ENCODE data around the gene CTTNBP2. TPM values are rescaled to one million over a fixed set of nuclear protein-coding genes. Genes with fewer than 3 reads are reported as not detected.

CTTNBP2 gene
- total RNA-seq, 1 experiment from 2014 or later: 0.16 TPM

DNA sequence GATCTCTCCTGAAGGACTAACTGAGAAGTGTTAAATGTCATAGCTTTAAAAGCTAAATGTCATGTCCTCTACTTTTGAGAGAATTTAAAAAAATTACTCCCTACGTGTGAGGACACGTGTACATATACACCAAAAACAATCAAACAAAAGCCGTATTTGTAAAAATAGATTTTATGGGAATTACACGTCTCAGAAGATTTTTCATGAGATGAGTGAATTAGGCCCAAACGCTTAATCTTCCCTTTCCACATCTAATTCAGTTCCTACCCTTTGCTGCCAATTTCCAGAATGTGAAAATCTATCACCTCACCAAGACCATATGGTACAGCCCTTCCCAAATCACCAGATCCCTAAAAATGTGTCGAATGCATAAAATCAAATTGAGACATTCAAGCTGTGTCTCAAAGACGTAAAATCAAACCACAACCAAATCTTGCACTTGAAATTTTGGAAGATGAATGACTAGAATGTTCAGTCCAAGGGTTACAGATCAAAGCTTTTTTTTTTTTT is 1.0 kb upstream of the CTTNBP2 start:
- H3K4me3 ChIP-seq: peak overlapping the region; percentile 48; the same call in 1 of the 2 replicates
- no peaks in the 10 kb centered on the region for H3K9me3 ChIP-seq
- DNase-seq: no peak
- no peaks in the 10 kb centered on the region for H3K36me3 ChIP-seq
- no peaks in the 10 kb centered on the region for H3K27me3 ChIP-seq

GRCh38 chr7:117872561-117873309 is 506 bp downstream of the CTTNBP2 start:
- DNase-seq: peak; percentile 12
- no peaks in the 10 kb centered on the region for H3K27me3 ChIP-seq

DNA sequence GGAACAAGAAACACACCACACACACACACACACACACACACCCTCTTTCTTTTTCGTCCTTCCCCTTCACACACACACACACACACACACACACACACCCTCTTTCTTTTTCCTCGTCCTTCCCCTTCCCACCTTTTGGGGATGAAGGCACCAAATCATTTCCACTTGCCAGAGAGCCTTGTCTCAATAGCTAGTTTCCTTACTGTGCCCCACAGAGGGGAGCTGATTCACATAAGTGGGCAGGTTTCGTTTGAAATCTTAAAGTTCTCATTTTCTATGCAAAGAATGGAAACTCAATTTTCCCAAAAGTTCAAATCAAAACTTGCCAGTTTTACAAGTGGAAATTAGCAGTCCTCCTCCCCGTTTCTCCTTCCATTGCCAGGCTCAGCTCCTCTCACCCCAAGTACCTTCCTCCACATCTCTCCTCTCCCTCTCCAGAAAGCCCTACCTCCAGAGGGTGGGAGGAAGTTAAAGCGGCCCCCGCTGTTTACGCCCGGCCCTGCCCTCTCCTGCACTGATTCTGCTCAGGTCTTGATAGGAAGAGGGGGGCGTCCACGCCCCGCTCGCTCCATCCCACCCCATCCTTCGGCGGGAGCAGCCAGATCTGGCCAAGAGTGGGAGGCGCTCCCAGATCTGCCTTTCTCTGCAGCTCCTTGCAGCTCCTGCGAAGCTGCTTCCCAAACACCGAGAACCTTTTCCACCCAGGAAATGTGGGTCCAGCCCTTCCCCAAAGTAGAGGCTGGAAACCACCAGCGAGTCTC is 1.3 kb downstream of the CTTNBP2 start:
- no peaks in the 10 kb centered on the region for H3K36me3 ChIP-seq
- H3K9me3 ChIP-seq: no peaks in the 10 kb centered on the region
- H3K27me3 ChIP-seq: no peaks in the 10 kb centered on the region
- DNase-seq: no peak
- H3K4me3 ChIP-seq: peak overlapping the region; percentile 48

More at GRCh38 chr7:117872561-117873309, 506 bp downstream of the CTTNBP2 start:
- H3K9me3 ChIP-seq: no peaks in the 10 kb centered on the region
- peak overlapping the region; percentile 48 for H3K4me3 ChIP-seq
- H3K36me3 ChIP-seq: no peaks in the 10 kb centered on the region

- no peak overlapping the region for H3K4me3 ChIP-seq
- no peaks in the 10 kb centered on the region for H3K36me3 ChIP-seq
- H3K27me3 ChIP-seq: no peaks in the 10 kb centered on the region
- DNase-seq: no peak
- H3K9me3 ChIP-seq: no peaks in the 10 kb centered on the region
Measured at GRCh38 chr7:117871401-117871777, 1.9 kb downstream of the CTTNBP2 start.

- H3K27me3 ChIP-seq: no peaks in the 10 kb centered on the region
- no peaks in the 10 kb centered on the region for H3K36me3 ChIP-seq
- no peak for DNase-seq
- no peak overlapping the region for H3K4me3 ChIP-seq
- no peaks in the 10 kb centered on the region for H3K9me3 ChIP-seq
Measured at GRCh38 chr7:117870448-117871130, 2.7 kb downstream of the CTTNBP2 start.

DNA sequence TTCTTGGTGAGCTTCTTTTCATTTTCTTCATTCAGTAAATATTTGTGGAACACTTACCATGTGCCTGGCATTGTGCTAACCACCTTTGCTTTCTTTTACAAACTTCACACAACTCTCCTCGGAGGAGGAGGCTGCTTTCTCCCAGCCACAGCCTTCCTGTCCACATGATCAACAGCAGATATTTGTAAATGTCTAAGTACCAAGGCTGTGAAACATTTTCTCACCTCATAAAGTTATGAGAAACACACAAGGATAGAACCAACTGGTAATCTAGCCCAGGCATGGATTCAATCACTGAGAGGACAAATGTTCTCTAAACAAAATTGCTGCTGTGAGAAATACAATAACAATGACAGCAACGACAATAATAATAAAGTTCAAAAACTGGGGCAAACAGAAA is 3.9 kb downstream of the CTTNBP2 start:
- Histone ChIP-seq H3K9me3 (no peaks in the 10 kb centered on the region), H3K36me3 (no peaks in the 10 kb centered on the region), H3K4me3 (no peak overlapping the region), H3K27me3 (no peaks in the 10 kb centered on the region)
- no peak for DNase-seq

- H3K27me3 ChIP-seq: no peaks in the 10 kb centered on the region
- H3K36me3 ChIP-seq: no peaks in the 10 kb centered on the region
- no peak for DNase-seq
- H3K4me3 ChIP-seq: no peak overlapping the region
- H3K9me3 ChIP-seq: no peaks in the 10 kb centered on the region
Measured at GRCh38 chr7:117863618-117864017, 9.6 kb downstream of the CTTNBP2 start.

DNA sequence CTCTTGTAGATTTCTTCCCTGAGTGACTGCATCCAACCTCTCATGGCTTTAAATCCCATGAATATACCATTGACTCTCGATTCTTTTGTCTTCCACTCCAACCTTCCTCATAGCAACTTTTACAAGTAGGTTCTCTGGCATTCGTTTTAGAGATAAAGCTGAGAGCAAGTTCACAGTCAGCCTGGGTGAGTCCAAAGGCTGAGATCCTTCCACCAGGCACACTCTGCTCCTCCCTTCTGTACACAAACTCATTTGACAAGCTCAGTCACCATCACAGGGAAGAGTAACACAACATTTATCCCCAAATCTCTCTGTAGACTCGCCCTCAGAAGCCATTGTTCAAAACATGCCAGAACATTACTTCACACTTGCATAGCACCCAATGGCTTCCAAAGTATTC is 10.9 kb downstream of the CTTNBP2 start:
- no peak overlapping the region for H3K4me3 ChIP-seq
- H3K9me3 ChIP-seq: no peaks in the 10 kb centered on the region
- H3K36me3 ChIP-seq: no peaks in the 10 kb centered on the region
- H3K27me3 ChIP-seq: no peaks in the 10 kb centered on the region
- no peak for DNase-seq

- no peak for DNase-seq
Measured at GRCh38 chr7:117859246-117859812, 13.9 kb downstream of the CTTNBP2 start.

GRCh38 chr7:117858712-117859111 is 14.5 kb downstream of the CTTNBP2 start:
- Histone ChIP-seq H3K27me3 (no peaks in the 10 kb centered on the region), H3K9me3 (no peaks in the 10 kb centered on the region), H3K4me3 (no peak overlapping the region), H3K36me3 (no peaks in the 10 kb centered on the region)
- no peak for DNase-seq

More at GRCh38 chr7:117859246-117859812, 13.9 kb downstream of the CTTNBP2 start:
- H3K27me3 ChIP-seq: no peaks in the 10 kb centered on the region
- H3K36me3 ChIP-seq: no peaks in the 10 kb centered on the region
- no peaks in the 10 kb centered on the region for H3K9me3 ChIP-seq
- H3K4me3 ChIP-seq: no peak overlapping the region

- Histone ChIP-seq H3K36me3 (no peaks in the 10 kb centered on the region), H3K27me3 (no peaks in the 10 kb centered on the region), H3K4me3 (no peak overlapping the region), H3K9me3 (no peaks in the 10 kb centered on the region)
- DNase-seq: no peak
Measured at GRCh38 chr7:117857718-117858117, 15.5 kb downstream of the CTTNBP2 start.

- H3K4me3 ChIP-seq: no peak overlapping the region
- no peaks in the 10 kb centered on the region for H3K36me3 ChIP-seq
- no peaks in the 10 kb centered on the region for H3K27me3 ChIP-seq
- no peak for DNase-seq
- H3K9me3 ChIP-seq: no peaks in the 10 kb centered on the region
Measured at GRCh38 chr7:117856196-117856595, 17.0 kb downstream of the CTTNBP2 start.

- no peak overlapping the region for H3K4me3 ChIP-seq
- H3K36me3 ChIP-seq: no peaks in the 10 kb centered on the region
- DNase-seq: no peak
- H3K27me3 ChIP-seq: no peaks in the 10 kb centered on the region
- H3K9me3 ChIP-seq: no peaks in the 10 kb centered on the region
Measured at GRCh38 chr7:117854186-117854585, 19.1 kb downstream of the CTTNBP2 start.

DNA sequence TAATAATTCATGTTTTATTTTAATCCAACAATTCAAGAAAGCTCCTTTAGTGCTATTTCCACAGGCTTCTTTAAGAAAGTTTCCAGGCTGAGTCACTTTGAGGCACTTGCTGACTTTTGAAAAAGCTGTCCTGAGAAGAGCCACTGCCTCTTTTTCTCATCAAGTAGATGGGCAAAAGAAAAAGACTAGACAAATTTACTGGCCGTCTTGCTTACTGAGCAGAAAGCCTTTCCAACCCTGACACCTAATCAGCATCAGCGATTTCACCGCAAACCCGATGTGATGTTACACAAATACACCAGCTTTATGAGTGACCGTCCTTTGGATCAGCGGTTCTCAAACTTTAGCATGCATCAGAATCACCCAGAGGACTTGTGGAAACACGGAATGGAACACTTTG is 24.3 kb downstream of the CTTNBP2 start:
- no peak for DNase-seq
- Histone ChIP-seq H3K27me3 (no peaks in the 10 kb centered on the region), H3K9me3 (no peaks in the 10 kb centered on the region), H3K4me3 (no peak overlapping the region), H3K36me3 (no peaks in the 10 kb centered on the region)

DNA sequence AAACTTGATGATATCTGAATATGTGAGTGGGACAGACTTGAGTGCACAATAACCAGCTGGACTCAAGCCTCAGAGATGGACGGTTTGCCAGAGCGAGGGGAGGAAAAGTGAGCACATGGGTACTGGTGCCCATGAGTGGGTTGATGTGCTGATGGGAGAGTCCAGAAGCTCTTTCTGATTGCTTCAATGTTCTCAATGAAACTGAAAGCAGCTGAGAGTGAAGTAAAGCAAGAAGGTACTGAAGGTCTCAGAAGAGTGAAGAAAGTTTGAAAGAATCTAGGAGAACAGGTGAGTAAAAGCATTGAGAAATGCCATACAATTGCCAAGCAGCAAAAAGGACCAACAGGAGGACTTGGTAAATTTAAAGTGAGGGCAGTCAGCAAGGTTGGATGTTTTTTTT is 28.6 kb downstream of the CTTNBP2 start:
- H3K9me3 ChIP-seq: no peaks in the 10 kb centered on the region
- H3K4me3 ChIP-seq: no peak overlapping the region
- no peaks in the 10 kb centered on the region for H3K27me3 ChIP-seq
- no peak for DNase-seq
- no peaks in the 10 kb centered on the region for H3K36me3 ChIP-seq

- Histone ChIP-seq H3K27me3 (no peaks in the 10 kb centered on the region), H3K4me3 (no peak overlapping the region), H3K36me3 (no peaks in the 10 kb centered on the region), H3K9me3 (no peaks in the 10 kb centered on the region)
- DNase-seq: no peak
Measured at GRCh38 chr7:117841611-117842010, 31.6 kb downstream of the CTTNBP2 start.

DNA sequence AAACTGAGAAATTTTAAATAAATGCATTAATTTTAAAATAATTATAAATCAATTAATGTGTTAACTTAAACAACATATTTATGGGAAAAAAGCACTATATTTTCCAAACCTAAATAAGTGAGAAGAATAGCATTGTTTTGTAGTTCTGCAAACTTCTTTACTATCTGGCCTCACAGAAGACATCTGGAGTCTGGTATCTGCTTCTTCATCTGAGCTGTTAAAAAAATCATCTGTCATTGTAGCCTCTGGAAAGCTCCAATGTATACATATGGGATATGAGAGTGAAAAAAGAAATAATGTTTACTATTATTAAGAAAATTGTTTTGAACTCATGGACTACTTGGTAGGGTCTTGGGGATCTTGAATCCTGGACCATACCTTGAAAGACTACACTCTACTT is 32.2 kb downstream of the CTTNBP2 start:
- H3K9me3 ChIP-seq: no peaks in the 10 kb centered on the region
- DNase-seq: no peak
- no peaks in the 10 kb centered on the region for H3K27me3 ChIP-seq
- H3K36me3 ChIP-seq: no peaks in the 10 kb centered on the region
- no peak overlapping the region for H3K4me3 ChIP-seq

Measured in MG63 (cell line).